Ectodermal cell (in vitro differentiated cells): ENCODE data around the gene TADA2B.

Source experiments
- H3K27ac ChIP-seq: 2 replicates; pipeline ENCODE4 v1.7.0; 2013; ENCODE audit warnings: mild to moderate bottlenecking, low read depth, low read length; ENCODE audit not compliant: insufficient read depth, poor library complexity, severe bottlenecking
- H3K27me3 ChIP-seq: 2 replicates; pipeline ENCODE4 v1.7.0; 2013; ENCODE audit warnings: mild to moderate bottlenecking, low read length; ENCODE audit not compliant: insufficient read depth, control insufficient read depth, poor library complexity, severe bottlenecking
- H3K36me3 ChIP-seq: one replicate; pipeline ENCODE4 v1.7.0; 2013; ENCODE audit warnings: low read length; ENCODE audit not compliant: control insufficient read depth, insufficient read depth
- H3K4me1 ChIP-seq: one replicate; pipeline ENCODE4 v1.7.0; 2013; ENCODE audit warnings: low read length; ENCODE audit not compliant: control insufficient read depth, insufficient read depth
- H3K4me3 ChIP-seq: 2 replicates; pipeline ENCODE4 v1.7.0; 2013; ENCODE audit warnings: low read depth, low read length, control low read depth; ENCODE audit not compliant: insufficient read depth
- H3K9me3 ChIP-seq: 2 replicates; pipeline ENCODE4 v1.7.0; 2013; ENCODE audit warnings: mild to moderate bottlenecking, low read length, moderate library complexity; ENCODE audit not compliant: control insufficient read depth
- WGBS, 2 experiments: methylation state at CpG; one replicate each; pipeline ENCODE4 v1.1.7; 2013; ENCODE audit warnings: missing lambda C conversion rate in 2 of 2; 5-methylcytosine and 5-hydroxymethylcytosine counted together

Gene TADA2B

GRCh38 chr4:7017446-7018048, 25.6 kb upstream of the TADA2B start:
- no peaks in the 10 kb centered on the region for H3K9me3 ChIP-seq
- no peak overlapping the region for H3K27ac ChIP-seq
- WGBS, 2 experiments, result 96 to 97% methylated on average over 6 of the region's 6 CpGs
- peaks cover 5% of the 10 kb centered on the region for H3K4me1 ChIP-seq
- H3K27me3 ChIP-seq, result no peaks in the 10 kb centered on the region
- peaks cover 25% of the 10 kb centered on the region for H3K36me3 ChIP-seq
- no peak overlapping the region for H3K4me3 ChIP-seq

- H3K27ac ChIP-seq, result no peak overlapping the region
- H3K27me3 ChIP-seq, result no peaks in the 10 kb centered on the region
- H3K9me3 ChIP-seq, result no peaks in the 10 kb centered on the region
- H3K4me3 ChIP-seq, result no peak overlapping the region
- peaks cover 5% of the 10 kb centered on the region for H3K4me1 ChIP-seq
- WGBS, 2 experiments, result 94 to 95% methylated on average over 9 of the region's 9 CpGs
- peaks cover 25% of the 10 kb centered on the region for H3K36me3 ChIP-seq
These were observed 24.9 kb upstream of the TADA2B start for GRCh38 chr4:7018281-7018680.

GRCh38 chr4:7019367-7019766, 23.8 kb upstream of the TADA2B start:
- Histone ChIP-seq H3K4me3 (no peak overlapping the region), H3K9me3 (no peaks in the 10 kb centered on the region), H3K4me1 (peaks cover 5% of the 10 kb centered on the region), H3K27ac (no peak overlapping the region), H3K36me3 (peaks cover 28% of the 10 kb centered on the region), H3K27me3 (no peaks in the 10 kb centered on the region)
- 91 to 94% methylated on average over 9 to 10 of the region's 10 CpGs for WGBS, 2 experiments

- Histone ChIP-seq H3K27ac (no peak overlapping the region), H3K36me3 (peaks cover 19% of the 10 kb centered on the region), H3K27me3 (no peaks in the 10 kb centered on the region), H3K4me3 (no peak overlapping the region), H3K9me3 (no peaks in the 10 kb centered on the region), H3K4me1 (peaks cover 5% of the 10 kb centered on the region)
- 82 to 93% methylated on average over 2 of the region's 2 CpGs for WGBS, 2 experiments
These were observed 22.9 kb upstream of the TADA2B start for GRCh38 chr4:7020290-7020689.

- no peak overlapping the region for H3K4me3 ChIP-seq
- no peak overlapping the region for H3K27ac ChIP-seq
- WGBS, 2 experiments, result 95 to 96% methylated on average over 11 of the region's 11 CpGs
- no peaks in the 10 kb centered on the region for H3K9me3 ChIP-seq
- H3K36me3 ChIP-seq, result peaks cover 13% of the 10 kb centered on the region
- peaks cover 5% of the 10 kb centered on the region for H3K4me1 ChIP-seq
- H3K27me3 ChIP-seq, result no peaks in the 10 kb centered on the region
These were observed 22.3 kb upstream of the TADA2B start for GRCh38 chr4:7020856-7021255.

GRCh38 chr4:7021355-7021754, 21.8 kb upstream of the TADA2B start:
- WGBS, 2 experiments, result 92 to 94% methylated on average over 5 of the region's 5 CpGs
- H3K27me3 ChIP-seq, result no peaks in the 10 kb centered on the region
- H3K9me3 ChIP-seq, result no peaks in the 10 kb centered on the region
- no peak overlapping the region for H3K4me3 ChIP-seq
- H3K27ac ChIP-seq, result no peak overlapping the region
- peaks cover 5% of the 10 kb centered on the region for H3K4me1 ChIP-seq
- H3K36me3 ChIP-seq, result peaks cover 8% of the 10 kb centered on the region

- H3K27me3 ChIP-seq, result no peaks in the 10 kb centered on the region
- peaks cover 5% of the 10 kb centered on the region for H3K4me1 ChIP-seq
- no peaks in the 10 kb centered on the region for H3K9me3 ChIP-seq
- H3K27ac ChIP-seq, result no peak overlapping the region
- WGBS, 2 experiments, result 94 to 95% methylated on average over 13 of the region's 13 CpGs
- no peak overlapping the region for H3K4me3 ChIP-seq
- peaks cover 5% of the 10 kb centered on the region for H3K36me3 ChIP-seq
These were observed 21.1 kb upstream of the TADA2B start for GRCh38 chr4:7021930-7022664.

- Histone ChIP-seq H3K27ac (no peak overlapping the region), H3K9me3 (no peaks in the 10 kb centered on the region), H3K27me3 (no peaks in the 10 kb centered on the region), H3K36me3 (peaks cover 15% of the 10 kb centered on the region), H3K4me1 (peaks cover 5% of the 10 kb centered on the region), H3K4me3 (no peak overlapping the region)
- WGBS, 2 experiments, result 94 to 95% methylated on average over 16 of the region's 16 CpGs
These were observed 19.7 kb upstream of the TADA2B start for GRCh38 chr4:7023486-7023885.

GRCh38 chr4:7023901-7024300, 19.3 kb upstream of the TADA2B start:
- H3K9me3 ChIP-seq, result no peaks in the 10 kb centered on the region
- H3K4me3 ChIP-seq, result no peak overlapping the region
- peaks cover 5% of the 10 kb centered on the region for H3K4me1 ChIP-seq
- no peaks in the 10 kb centered on the region for H3K27me3 ChIP-seq
- no peak overlapping the region for H3K27ac ChIP-seq
- peaks cover 15% of the 10 kb centered on the region for H3K36me3 ChIP-seq
- WGBS, 2 experiments, result 94 to 96% methylated on average over 12 of the region's 12 CpGs

GRCh38 chr4:7024336-7024890, 18.8 kb upstream of the TADA2B start:
- Histone ChIP-seq H3K27ac (no peak overlapping the region), H3K9me3 (no peaks in the 10 kb centered on the region), H3K4me3 (no peak overlapping the region), H3K4me1 (peaks cover 5% of the 10 kb centered on the region), H3K36me3 (peaks cover 15% of the 10 kb centered on the region), H3K27me3 (no peaks in the 10 kb centered on the region)
- WGBS, 2 experiments, result 96% methylated on average over 19 of the region's 19 CpGs
